SIG-M5 treated with dmso at 0.1 percent for 504 hours (cell line): ENCODE results near the gene C12orf76.
"Not testable (repeated sequence)": the region's sequence is repeated elsewhere in the genome, so short reads cannot be mapped to it uniquely, and the experiment has no call there.

Source experiments
- DNase-seq: peaks from one replicate; lab custom pipeline; 2025; ENCODE audit not compliant: unreplicated experiment; lab: John Stamatoyannopoulos, UW

Gene C12orf76

DNA sequence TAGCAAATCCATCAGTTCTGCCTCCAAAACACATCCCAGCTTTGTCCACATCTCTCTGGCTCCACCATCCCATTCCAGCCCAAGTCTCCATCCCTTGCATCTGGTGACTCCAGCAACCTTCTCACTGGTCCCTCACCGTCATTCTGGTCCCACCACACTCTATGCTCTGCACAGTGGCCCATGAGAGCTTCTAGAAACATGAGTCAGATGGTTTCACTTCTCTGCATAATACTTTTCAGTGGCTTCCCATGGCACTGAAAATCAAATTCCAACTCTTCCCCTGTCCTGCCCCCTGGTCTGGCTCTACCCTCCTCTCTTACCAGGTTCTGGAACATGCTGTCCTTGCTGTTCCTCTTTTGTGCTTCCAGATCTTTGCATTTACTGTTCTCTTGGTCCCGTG, 17.2 kb upstream of the C12orf76 start:
- peak; percentile 21 for DNase-seq

DNA sequence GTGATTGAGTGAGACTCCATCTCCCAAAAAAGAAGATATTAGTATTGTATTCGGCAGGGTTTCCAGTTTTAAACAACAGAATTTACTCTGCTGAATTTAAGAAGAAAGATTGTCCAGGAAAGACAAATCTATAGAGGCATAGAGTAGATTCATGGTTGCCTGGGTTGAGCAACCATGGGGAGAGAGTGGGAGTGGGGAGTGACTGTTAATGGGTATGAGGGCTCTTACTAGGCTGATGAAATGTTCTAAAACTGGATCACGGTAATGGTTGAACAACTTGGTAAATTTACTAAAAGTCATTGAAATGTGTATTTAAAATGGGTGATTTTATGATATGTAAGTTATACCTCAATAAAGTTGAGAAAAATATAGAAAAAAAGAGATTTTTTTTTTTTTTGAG, 13.9 kb upstream of the C12orf76 start:
- peak; percentile 7 for DNase-seq

DNA sequence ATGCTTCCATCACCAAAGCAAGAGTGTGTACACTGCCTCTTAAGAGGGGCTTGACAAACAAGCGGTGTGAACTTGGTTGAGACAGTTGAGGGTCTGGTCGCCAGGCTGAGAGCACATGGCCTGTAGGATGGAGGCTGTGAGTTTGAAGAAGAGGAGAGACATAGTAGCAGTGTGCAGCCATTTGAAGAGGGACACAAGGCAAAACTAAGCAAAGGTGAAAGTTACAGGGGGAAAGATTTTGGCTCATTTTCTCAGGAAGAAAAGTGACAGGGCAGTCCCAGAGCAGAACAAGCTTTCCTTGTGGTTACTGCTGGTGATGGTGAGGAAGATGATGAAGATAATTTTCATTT, 11.3 kb upstream of the C12orf76 start:
- no peak for DNase-seq

DNA sequence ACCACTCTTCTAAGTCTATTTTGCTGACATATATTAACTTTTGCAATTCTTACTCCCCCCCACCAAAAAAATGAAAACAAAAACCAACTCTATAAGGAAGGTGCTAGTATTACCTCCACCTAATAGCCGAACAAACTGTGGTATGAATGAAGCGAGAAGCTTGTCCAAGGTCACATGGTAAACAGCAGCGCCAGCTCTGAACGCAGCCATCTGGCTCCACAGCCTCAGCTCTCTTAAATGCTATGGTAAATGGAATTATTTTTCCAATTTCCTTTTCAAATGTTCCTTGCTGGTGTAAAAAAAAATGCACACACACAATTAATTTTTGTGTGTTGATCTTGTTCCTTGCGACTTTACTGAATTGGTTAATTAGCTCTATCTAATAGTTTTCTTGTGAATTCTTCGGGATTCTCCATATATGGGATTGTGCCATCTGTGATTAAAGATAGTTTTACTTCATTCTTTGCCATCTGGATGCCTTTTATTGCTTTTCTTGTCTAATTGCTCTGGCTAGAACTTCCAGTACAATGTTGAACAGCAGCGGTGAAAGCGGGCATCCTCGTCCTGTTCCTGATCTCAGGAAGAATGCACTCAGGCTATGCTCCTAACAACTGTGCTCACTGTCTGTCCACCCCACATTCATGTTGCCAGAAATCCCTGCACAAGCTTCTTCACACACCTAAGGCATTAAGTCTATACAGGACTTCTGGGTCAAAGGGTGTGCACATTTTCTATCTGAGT, 10.7 kb upstream of the C12orf76 start:
- DNase-seq: no peak

DNA sequence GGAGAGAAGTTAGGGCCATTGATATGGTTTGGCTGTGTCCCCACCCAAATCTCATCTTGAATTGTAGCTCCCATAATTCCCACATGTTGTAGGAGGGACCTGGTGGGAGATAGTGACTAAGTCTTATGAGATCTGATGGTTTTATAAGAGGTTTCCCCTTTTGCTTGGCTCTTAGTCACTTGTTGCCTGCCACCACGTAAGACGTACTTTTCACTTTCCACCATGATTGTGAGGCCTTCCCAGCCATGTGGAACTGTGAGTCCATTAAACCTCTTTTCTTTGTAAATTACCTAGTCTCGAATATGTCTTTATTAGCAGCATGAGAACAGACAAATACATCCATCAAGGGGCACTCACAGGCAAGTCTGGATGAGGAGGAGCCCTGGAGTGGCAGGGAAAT, 8.3 kb upstream of the C12orf76 start:
- DNase-seq: not testable (repeated sequence)

DNA sequence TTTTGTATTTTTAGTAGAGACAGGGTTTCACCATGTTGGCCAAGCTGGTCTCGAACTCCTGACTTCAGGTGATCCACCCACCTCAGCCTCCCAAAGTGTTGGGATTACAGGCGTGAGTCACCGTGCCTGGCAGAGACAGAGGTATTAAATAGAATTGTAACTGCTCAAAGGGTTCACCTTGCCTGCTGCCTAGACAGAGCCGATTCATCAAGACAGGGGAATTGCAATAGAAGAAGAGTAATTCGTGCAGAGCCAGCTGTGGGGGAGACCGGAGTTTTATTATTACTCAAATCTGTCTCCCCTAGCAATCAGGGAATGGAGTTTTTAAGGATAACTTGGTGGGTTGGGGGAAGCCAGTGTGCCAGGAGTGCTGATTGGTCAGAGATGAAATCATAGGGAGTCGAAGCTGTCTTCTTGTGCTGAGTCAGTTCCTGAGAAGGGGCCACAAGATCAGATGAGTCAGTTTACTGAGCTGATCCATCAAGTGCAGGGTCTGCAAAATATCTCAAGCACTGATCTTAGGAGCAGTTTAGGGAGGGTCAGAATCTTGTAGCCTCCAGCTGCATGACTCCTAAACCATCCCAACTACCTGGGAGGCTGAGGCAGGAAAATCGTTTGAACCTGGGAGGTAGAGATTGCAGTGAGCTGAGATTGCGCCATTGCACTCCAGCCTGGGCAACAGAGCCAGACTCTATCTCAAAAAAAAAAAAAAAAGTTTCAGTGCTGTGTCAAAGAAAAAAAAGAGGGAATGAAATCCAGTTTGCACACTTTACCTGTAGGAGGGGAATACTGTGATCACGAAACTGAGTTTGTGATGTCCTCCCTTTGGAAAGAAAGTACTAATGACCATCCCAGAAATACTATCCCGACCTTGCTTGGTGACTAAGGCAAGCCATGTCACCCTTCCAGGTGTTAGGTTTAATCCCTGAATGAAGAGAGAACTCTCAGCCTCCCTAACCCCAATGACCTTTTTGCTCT, 7.3 kb upstream of the C12orf76 start:
- DNase-seq: peak; percentile 58

DNA sequence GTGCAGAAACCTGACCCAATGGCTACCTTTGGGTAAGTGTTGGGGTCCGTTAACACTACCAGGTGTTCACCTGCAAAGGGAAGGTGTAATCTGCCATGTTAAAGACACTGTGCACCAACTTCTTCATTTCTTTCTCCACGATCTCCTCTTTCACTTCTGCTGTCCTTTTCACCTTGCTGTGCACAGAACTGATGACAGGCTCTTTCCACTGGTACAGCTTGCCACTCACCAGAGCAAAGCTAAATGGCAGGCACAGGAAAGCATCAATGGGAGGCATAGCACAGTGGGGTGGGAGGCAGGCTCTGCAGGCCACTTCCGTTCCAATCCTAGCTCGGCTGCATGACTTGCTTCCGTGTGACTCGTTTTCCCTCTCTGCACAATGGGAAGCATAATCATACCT, 2.6 kb upstream of the C12orf76 start:
- DNase-seq: peak; percentile 14

DNA sequence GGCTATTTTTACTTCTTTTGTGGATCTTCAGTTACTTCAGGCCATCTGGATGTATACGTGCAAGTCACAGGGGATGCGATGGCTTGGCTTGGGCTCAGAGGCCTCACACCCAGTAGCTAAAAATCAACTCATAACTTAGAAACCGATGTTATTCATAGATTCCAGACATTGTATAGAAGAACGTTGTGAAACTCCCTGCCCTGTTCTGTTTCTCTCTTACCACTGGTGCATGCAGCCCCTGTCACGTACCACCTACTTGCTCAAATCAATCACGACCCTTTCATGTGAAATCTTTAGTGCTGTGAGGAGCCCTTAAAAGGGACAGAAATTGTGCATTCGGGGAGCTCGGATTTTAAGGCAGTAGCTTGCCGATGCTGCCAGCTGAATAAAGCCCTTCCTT, 1.3 kb upstream of the C12orf76 start:
- not testable (repeated sequence) for DNase-seq

DNA sequence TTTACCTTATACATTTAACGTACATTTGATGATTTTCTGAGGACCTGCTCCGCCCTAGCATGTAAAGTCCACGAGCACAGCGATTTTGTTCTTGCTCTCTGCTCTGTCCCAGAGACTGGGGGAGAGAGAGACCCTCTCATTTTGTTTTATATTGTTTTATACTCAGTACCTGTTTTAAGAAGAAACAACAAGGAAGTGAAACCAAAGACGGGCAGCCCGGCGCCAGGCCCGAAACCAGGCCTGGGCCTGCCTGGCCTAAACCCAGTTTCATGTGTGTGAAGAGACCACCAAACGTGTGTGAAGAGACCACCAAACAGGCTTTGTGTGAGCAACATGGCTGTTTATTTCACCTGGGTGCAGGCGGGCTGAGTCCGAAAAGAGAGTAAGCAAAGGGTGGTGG, 712 bp upstream of the C12orf76 start:
- DNase-seq: not testable (repeated sequence)

DNA sequence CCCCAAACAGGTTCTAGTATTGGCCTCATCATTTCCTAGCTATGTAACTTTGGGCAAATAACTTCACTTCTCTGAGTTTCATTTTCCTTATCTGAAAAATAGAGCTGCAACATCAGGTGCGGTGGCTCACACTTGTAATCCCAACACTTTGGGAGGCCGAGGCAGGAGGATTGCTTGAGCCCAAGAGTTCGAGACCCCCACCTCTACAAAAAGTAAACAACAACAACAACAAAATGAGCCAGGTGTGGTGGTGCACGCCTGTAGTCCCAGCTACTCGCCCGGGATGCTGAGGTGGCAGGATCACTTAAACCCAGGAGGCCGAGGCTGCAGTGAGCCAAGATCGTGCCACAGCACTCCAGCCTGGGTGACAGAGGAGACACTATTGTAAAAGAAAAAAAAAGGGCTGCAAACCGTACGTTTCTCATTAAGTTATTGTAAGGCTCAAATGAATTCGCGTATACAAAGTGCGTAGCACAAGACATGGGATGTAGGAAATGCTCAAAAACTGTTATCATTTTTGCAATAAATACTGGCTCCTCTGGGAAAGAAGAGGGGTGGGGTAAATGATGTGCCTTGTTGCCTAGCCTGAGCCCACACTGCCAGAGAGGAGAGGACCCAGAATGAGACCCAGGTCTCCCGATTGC, 903 bp downstream of the C12orf76 start:
- no peak for DNase-seq

DNA sequence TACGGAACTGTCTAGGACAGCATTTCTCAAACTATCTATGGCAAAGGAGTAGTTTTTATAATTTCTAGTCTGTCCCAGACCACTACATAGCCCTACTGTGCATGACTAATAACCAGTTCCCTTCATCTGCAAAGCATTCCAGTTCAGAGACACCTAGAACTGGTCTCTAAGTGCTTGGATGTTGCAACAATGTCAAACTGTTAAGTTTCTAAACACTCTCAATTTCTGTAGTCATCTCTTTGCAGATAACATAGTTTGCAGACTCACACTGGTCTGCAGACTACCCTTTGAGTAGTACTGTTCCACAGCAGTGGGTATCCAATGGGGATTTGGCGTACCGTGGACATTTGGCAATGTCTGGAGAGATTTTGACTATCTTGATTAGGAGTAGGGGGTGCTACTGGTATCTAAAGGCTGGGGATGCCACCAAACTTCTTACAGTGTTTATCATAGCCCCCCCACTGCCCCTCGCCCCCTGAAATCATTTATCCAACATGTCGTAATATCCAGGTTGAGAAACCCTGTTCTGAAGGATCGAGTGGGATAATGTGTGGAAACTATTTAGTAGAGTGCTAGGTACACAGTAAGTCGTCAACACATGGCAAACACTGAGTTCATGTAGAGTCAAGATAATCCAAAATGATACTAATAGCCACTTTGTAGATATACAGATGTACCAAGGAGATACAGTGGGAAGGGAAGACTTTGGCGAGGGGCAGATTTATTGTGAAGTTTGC, 1.7 kb downstream of the C12orf76 start:
- peak; percentile 62 for DNase-seq

DNA sequence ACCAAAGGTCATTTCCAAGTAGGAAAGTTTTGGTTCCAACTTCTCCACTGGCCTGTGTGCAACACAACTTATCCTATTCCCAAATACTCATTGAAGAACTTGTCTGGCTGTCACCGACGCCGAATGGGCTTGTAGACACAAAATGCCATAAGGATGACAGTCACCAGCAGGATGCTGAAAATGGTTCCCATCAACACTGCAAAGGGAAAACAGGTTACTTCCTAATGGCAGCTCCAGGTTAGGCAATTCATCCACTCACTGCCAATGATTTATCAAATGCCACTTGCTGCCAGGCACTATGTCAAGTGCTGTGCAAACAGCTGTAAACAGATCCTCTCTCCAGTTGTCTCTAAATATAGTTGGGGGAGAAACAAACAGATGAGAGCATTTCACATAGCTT, 6.1 kb downstream of the C12orf76 start:
- DNase-seq: no peak

DNA sequence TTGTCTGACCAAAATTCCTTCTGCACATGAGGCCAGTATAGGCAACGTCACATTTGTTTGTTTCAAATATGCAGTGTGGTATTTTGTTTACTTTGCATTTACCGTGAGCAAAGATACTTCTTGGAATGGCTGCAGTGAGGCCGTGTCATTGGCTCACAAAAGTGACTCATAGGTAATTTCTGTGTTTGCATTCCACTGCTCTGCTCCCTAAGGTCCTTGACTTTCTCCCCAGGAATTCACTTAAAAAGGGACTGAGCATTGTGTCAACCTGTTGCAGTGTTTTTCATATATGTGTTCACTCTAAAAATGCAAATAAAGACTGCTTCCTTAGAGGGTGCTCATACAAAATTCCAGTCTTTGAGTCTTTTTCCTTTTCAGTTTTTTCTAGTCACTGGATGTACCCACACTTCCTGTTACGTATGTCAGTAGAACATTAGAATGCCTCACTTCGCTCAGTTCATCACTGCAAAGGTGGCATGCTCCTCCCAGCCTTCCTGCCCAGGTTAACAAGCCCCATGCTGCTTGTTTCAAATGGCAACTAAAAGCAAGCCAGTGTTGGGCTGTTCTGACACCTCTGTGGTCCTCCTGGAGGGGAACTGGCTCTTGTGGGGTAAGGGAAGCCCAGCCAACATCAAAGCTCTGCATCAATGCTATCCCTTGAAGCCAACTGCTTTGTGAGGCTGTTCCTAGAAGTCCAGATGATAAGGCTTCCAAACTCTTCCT, 9.1 kb downstream of the C12orf76 start:
- peak; percentile 43 for DNase-seq

DNA sequence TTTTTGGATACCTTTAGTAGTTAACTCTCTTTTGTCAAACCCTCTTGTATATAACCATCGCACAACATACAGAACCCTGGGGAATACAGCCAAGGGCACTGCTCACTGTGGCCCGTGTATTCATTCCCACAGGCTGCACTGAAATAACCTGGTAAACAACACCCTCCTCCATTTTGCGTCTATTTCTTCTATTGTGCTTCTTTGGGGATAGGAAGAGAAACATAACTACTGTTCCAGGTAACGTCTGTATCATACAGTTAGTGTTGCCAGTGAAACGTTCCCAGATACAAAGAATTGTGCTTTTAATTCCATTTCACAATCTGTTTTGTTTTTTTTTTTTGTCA, 9.6 kb downstream of the C12orf76 start:
- DNase-seq: no peak

DNA sequence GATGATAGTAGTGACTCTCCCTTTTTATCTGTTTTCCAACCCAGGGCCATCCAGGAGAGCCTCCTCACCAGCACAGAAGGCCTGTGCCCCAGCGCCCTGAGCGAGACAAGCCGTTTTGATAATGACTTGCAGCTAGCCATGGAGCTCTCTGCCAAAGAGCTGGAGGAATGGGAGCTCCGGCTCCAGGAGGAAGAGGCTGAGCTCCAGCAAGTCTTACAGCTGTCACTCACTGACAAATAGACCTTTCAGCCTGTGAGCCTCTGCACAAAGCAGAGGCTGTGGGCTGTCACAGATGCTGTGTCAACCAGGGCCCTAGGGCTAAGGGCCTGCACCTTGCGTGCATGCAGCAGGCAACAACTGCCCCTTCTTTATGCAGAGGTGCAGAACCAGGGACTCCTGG, 11.0 kb downstream of the C12orf76 start:
- DNase-seq: no peak

DNA sequence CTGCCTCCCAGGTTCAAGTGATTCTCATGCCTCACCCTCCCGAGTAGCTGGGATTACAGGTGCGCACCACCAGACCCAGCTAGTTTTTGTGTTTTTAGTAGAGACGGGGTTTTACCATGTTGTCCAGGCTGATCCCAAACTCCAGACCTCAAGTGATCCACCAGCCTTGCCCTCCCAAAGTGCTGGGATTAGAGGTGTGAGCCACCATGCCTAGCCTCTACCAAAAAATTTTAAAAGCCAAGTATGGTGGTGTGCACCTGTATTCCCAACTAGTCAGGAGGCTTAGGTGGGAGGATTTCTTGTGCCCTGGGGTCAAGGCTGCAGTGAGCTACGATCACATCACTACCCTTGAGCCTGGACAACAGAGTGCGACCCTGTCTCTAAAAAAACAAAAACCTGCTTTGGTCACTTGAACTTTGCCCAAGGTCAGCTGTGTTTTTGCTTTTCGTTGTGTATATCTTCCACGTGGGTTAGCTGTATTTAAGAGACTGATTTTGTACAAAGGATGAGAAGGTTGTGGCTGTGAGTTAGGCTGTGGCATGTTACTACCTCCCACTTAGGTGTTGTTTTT, 12.7 kb downstream of the C12orf76 start:
- no peak for DNase-seq

DNA sequence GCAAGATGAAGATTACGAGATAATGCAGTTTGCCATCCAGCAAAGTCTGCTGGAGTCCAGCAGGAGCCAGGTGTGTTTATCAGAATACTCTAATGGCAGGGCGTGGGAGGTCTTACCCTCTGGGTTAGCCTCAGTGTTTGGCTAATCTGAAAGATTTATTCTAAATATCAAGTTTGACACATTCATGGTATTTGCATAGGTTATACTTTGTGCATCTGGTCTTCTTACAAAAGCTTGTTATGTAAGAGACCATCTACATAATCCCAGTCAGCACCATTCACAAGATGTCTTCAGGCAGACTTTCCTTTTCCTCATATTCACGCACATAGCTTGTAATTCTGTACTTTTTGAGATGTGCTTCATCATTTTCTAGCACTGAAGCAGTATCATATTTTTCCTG, 14.4 kb downstream of the C12orf76 start:
- DNase-seq: no peak

DNA sequence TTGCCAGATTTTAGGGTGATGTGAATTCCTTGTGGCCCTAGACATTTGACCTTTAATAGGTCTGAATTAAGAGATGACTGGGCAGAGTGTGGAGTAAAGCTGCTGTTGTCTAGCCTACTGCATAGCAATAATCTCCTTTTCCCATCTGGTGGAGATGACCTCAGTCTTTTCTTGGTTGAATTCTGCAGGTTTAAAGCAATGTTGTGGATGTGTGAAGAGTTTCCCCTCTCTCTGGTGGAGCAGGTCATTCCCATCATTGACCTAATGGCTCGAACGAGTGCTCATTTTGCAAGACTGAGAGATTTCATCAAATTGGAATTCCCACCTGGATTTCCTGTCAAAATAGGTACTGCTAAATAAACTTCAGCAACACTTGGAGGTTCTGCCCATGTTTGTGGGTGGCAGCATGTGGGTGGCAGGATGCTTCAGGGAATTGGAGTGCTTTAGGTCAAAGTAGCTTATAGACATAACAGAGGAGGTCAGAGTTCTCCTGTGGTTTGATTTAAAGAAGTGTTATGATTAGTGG, 19.0 kb downstream of the C12orf76 start:
- no peak for DNase-seq

DNA sequence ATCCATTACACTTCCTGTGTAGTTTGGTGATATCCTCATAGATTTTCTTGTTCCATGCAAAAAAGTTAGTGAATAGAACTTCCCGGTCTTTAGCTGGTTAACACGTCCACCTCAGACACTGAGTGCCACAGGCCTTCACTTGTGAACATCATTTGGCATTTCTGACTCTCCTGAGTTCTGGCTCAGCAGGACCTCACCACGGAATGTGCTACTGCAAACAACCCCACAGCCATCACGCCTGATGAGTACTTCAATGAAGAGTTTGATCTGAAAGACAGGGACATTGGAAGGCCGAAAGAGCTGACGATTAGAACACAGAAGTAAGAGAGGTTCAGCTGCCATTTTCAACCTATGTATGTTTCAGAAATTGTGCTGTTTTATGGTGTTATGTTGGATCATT, 20.0 kb downstream of the C12orf76 start:
- DNase-seq: no peak

DNA sequence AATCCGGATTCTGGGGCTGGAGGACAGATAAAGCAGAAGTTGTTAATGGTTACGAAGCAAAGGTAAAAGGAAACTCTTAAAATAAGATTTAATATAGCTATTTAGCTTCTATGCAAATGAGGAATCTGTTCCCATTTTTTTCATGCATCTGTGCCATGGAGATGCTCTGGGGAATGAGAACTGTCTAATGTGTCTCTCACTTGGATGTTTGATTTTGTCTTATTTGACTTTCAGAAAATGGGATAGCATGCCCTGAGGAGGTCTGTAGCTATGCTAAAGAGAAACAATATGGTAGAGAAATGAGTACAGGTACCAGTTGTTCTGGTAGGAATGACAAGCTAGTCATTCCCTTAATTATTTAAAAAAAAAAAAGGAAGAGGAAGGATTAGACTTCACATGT, 24.3 kb downstream of the C12orf76 start:
- no peak for DNase-seq
